Upper lobe of left lung (tissue), 6 donors: ENCODE data around the gene SLC1A2. TPM values are rescaled to one million over a fixed set of nuclear protein-coding genes. Genes with fewer than 3 reads are reported as not detected.
A peak's percentile ranks its signal among the peaks of the same experiment; 100 is the strongest.

Experiments used
- ATAC-seq, 2 donors: fragments of 200-7000 bp; cut with Tn5 transposase; one replicate each; pipeline ENCODE4 v1.9.1; 2022; ENCODE audit warnings: mild to moderate bottlenecking in 2 of 2, moderate library complexity in 2 of 2; ENCODE audit not compliant: low FRiP score in 2 of 2
- DNase-seq, 2 donors: peaks; one replicate each; pipeline ENCODE4 v3.0.0-alpha.2; 2019 to 2020
- H3K27ac ChIP-seq, 4 donors: fragments of 200-600 bp; sonication (generic); one replicate each; pipeline ENCODE4 v1.5.1; 2016 to 2019
- H3K27me3 ChIP-seq, 4 donors: fragments of 200-600 bp; sonication (generic); one replicate each; pipeline ENCODE4 v1.5.1; 2017 to 2019
- H3K36me3 ChIP-seq, 4 donors: fragments of 200-600 bp; sonication (generic); one replicate each; pipeline ENCODE4 v1.5.1; 2016 to 2019
- H3K4me1 ChIP-seq, 4 donors: fragments of 200-600 bp; sonication (generic); one replicate each; pipeline ENCODE4 v1.5.1; 2018 to 2019
- H3K4me3 ChIP-seq, 4 donors: fragments of 200-600 bp; sonication (generic); one replicate each; pipeline ENCODE4 v1.5.1; 2017 to 2019; ENCODE audit warnings: mild to moderate bottlenecking in 2 of 4, moderate library complexity in 1 of 4
- H3K9me3 ChIP-seq, 4 donors: fragments of 200-600 bp; sonication (generic); one replicate each; pipeline ENCODE4 v1.5.1; 2018 to 2019
- CTCF ChIP-seq, 6 experiments: fragments of 450-650 bp in 4 of 6; fragments of 200-600 bp in 2 of 6; sonication (generic) in 2 of 6; IDR thresholded peaks; one replicate each; pipeline ENCODE4 v1.5.1; 2016 to 2019; ENCODE audit warnings: antibody characterized with exemption in 6 of 6
- EP300 ChIP-seq, 4 donors: sonication (generic); formaldehyde crosslinking; IDR thresholded peaks; one replicate each; pipeline ENCODE4 v1.5.1; 2017; ENCODE audit warnings: antibody characterized with exemption in 4 of 4, control low read depth in 2 of 4
- POLR2A ChIP-seq, 4 donors: fragments of 450-650 bp; IDR thresholded peaks; one replicate each; pipeline ENCODE4 v1.5.1; 2016 to 2017; ENCODE audit warnings: antibody characterized with exemption in 4 of 4, mild to moderate bottlenecking in 2 of 4
- POLR2AphosphoS5 ChIP-seq, 2 donors: sonication (generic); formaldehyde crosslinking; IDR thresholded peaks; one replicate each; pipeline ENCODE4 v1.5.1; 2017; ENCODE audit warnings: antibody characterized with exemption in 2 of 2
- WGBS, 2 donors: methylation state at CpG; one replicate each; pipeline ENCODE4 v1.1.5; 2017 to 2018; 5-methylcytosine and 5-hydroxymethylcytosine counted together
- total RNA-seq, 6 donors: library from RNA; depleted of rRNA in 4 of 6; stranded (reverse); fragments of >200 nt in 4 of 6; gene quantifications; one replicate each; pipeline versions ENCODE4 v1.1.0 to v1.2.1, GENCODE V29; 2016 to 2021
- donor health status: DM: no; HTN: no; CAD: no; lungs with moderate emphysema.
- donor health status: DM: no; HTN: yes; CAD: no; lungs with severe emphysema.

The SLC1A2 gene
- total RNA-seq, 6 donors from 2014 or later, result 1.5 to 3.1 (median 2.0) TPM

- ATAC-seq, result peak in 1 of 2 donors; percentile 32
- TF ChIP-seq CTCF (IDR thresholded peaks at IDR 0.05) (no peak), POLR2A (IDR thresholded peaks at IDR 0.05) (no peak), POLR2AphosphoS5 (IDR thresholded peaks at IDR 0.05) (no peak), EP300 (IDR thresholded peaks at IDR 0.05) (no peak)
- Histone ChIP-seq H3K4me1 (peaks cover 10 to 20% (median 15%) of the 10 kb centered on the region in 4 donors), H3K27ac (peak overlapping the region in 3 of 4 donors; percentile 36 to 57 (median 44)), H3K36me3 (no peaks in the 10 kb centered on the region), H3K4me3 (peak overlapping the region in 2 of 4 donors; percentile 29 to 33), H3K27me3 (no peaks in the 10 kb centered on the region), H3K9me3 (no peaks in the 10 kb centered on the region)
- peak in 1 of 2 donors; percentile 54 for DNase-seq
- 67 to 73% methylated on average over 13 of the region's 13 CpGs for WGBS, 2 donors
Measured at GRCh38 chr11:35390737-35391682, 28.3 kb downstream of the SLC1A2 start.

DNA sequence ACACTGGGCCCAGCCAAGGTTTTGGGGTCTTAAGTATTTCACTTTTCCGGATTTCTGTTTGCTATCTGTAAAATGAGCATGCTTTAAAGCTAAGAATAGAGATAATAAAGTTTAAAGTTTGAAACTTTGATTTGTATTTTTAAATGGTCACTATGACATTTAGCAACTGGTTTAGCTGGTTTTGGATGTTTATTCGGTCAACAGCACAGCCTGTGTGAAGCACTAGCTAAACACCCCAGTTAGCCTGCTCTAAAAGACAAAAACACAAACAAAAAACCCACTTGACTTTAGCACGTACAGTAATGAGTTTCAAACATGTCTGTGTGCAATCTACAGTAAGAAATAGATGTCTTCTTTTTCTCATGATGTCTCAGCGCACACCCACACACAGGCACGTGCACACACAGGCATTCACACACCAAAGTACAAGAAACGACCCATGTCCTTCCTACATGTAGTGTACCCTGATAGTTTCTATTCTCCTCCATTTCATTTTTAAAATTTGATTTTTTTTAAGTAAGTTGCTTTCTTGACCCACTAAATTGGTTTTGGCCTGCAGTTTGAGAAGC, 29.4 kb downstream of the SLC1A2 start:
- no peaks in the 10 kb centered on the region for H3K9me3 ChIP-seq
- DNase-seq, result no peak
- H3K36me3 ChIP-seq, result no peaks in the 10 kb centered on the region
- H3K4me3 ChIP-seq, result no peak overlapping the region
- TF ChIP-seq EP300 (IDR thresholded peaks at IDR 0.05) (no peak), CTCF (IDR thresholded peaks at IDR 0.05) (no peak), POLR2A (IDR thresholded peaks at IDR 0.05) (no peak), POLR2AphosphoS5 (IDR thresholded peaks at IDR 0.05) (no peak)
- 59 to 73% methylated on average over 6 of the region's 6 CpGs for WGBS, 2 donors
- H3K27me3 ChIP-seq, result no peaks in the 10 kb centered on the region
- peak overlapping the region in 1 of 4 donors; percentile 28 for H3K27ac ChIP-seq
- ATAC-seq, result no peak
- H3K4me1 ChIP-seq, result peaks cover 10 to 20% (median 15%) of the 10 kb centered on the region in 4 donors

DNA sequence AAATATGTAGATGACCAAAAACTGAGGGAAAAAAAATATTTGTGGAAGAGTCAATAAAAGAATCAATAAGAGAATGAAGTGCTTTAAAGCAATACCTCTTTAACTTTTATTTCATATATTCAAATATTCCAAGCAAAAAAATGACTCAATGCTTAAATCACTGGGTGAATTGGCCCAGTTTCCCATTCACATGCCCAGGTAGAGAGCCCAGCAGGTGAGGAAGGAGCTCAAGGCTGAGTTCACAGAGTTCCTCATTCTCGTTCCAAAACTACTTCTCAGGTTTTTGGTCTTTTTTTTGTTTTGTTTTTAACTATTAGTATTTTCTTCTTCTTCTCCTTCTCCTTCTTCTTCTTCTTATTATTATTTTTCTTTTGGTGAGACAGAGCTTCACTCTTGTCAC, 30.2 kb downstream of the SLC1A2 start:
- peaks cover 10 to 20% (median 15%) of the 10 kb centered on the region in 4 donors for H3K4me1 ChIP-seq
- ATAC-seq (no peak), DNase-seq (no peak)
- 56 to 60% methylated on average over 1 of the region's 1 CpG for WGBS, 2 donors
- no peaks in the 10 kb centered on the region for H3K27me3 ChIP-seq
- H3K9me3 ChIP-seq, result no peaks in the 10 kb centered on the region
- H3K36me3 ChIP-seq, result no peaks in the 10 kb centered on the region
- no peak overlapping the region for H3K4me3 ChIP-seq
- H3K27ac ChIP-seq, result peak overlapping the region in 1 of 4 donors; percentile 28
- TF ChIP-seq POLR2AphosphoS5 (IDR thresholded peaks at IDR 0.05), result no peak
- TF ChIP-seq CTCF (IDR thresholded peaks at IDR 0.05), result no peak
- TF ChIP-seq EP300 (IDR thresholded peaks at IDR 0.05), result no peak
- no peak for TF ChIP-seq POLR2A (IDR thresholded peaks at IDR 0.05)

DNA sequence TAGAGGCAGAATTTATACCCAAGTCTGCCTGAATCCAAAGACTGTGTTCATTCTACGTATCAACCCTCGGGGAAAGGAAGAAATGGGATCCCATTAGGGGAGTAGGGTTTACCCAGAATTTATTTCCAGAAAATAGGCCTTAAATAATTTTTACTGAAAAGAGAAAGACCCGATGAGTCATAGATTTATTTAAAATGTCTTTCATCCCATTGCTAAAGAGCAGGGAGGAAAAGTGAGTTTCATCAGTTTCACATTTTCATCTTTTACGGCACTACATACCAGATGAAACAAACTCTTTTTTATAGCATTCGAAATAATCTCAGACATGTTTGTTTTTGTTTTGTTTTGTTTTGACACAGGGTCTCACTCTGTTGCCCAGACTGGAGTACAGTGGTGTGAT, 31.3 kb downstream of the SLC1A2 start:
- Histone ChIP-seq H3K9me3 (no peaks in the 10 kb centered on the region), H3K4me1 (peaks cover 10 to 20% (median 15%) of the 10 kb centered on the region in 4 donors), H3K27me3 (no peaks in the 10 kb centered on the region), H3K36me3 (no peaks in the 10 kb centered on the region), H3K27ac (no peak overlapping the region), H3K4me3 (no peak overlapping the region)
- WGBS, 2 donors, result 88 to 91% methylated on average over 5 of the region's 5 CpGs
- TF ChIP-seq CTCF (IDR thresholded peaks at IDR 0.05) (no peak), POLR2A (IDR thresholded peaks at IDR 0.05) (no peak), EP300 (IDR thresholded peaks at IDR 0.05) (no peak), POLR2AphosphoS5 (IDR thresholded peaks at IDR 0.05) (no peak)
- no peak for DNase-seq
- ATAC-seq, result no peak
